GM18498 (cell line): ENCODE data around the gene SCIN.

Experiments used
- ATAC-seq: cut with Tn5 transposase; IDR thresholded peaks from one replicate; pipeline ENCODE4 v1.9.1; 2021; ENCODE audit warnings: mild to moderate bottlenecking, moderate library complexity; ENCODE audit not compliant: unreplicated experiment

Gene SCIN

DNA sequence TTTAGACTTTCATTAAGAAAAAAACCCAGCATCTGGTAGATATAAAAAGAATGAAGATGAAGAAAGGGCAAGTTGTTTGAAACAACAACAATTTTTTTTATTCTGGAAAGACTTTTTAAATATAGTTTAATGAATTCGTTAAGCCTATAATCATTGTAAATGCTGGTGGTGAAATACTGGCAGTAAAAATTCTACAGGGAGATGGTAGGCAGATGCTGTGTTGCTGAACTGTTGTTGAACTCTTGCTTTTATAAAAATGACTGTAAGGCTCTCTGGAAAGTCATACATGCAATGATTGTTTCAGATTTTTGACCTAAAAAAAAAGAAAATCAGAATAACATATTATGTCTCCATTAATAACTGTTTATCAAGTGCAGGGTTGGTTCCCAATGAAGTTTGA is 39.0 kb downstream of the SCIN start:
- ATAC-seq: no peak

- no peak for ATAC-seq
These were observed 40.4 kb downstream of the SCIN start for GRCh38 chr7:12610899-12611298.

DNA sequence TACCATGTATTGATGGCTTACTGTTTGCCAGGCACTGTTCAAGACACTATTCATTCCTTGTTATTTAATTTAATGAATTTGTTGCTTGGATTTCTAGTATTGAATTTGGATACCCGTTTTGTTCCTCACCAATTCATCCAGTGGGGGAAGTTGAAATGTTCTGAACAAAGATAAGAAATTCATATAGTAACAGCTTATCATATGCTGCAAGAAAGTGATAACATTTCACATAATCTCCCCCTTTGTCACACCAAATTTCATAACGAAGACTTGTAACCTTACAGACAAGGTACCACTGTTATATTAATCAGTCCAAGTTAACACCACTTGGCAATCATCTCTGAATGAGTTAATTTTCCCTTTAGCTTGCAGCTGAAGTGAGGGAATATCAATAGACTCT is 42.1 kb downstream of the SCIN start:
- ATAC-seq: no peak

DNA sequence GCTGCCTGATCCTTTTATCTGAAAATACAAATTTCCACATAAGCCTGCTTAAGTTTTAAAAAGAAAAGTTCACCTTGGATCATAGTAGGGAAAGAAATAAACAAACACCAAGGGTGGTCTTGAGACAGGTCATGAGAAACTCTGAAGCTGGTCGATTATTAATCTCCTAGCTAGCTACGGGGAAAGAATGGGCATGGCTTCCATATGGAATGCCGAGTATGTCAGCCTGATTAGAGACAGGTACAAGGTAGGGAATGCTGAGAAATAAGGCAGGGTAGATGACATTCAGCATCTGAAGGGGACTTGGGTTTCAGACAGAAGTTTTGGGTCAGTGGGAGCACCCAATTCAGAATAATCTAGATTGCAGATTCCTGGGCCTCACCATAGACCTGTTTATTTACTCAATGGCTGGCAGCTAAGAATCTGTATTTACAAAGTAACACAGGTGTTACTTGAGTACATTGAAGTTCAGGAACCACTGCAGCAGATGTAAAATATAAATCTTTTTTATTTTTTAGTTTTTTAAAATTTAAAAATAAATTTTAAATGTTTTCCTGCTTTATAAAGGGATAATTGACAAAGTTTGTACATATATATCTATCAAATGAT is 49.0 kb downstream of the SCIN start:
- no peak for ATAC-seq

GRCh38 chr7:12620371-12620770 is 49.9 kb downstream of the SCIN start:
- no peak for ATAC-seq

GRCh38 chr7:12623223-12623622 is 52.7 kb downstream of the SCIN start:
- ATAC-seq: no peak

DNA sequence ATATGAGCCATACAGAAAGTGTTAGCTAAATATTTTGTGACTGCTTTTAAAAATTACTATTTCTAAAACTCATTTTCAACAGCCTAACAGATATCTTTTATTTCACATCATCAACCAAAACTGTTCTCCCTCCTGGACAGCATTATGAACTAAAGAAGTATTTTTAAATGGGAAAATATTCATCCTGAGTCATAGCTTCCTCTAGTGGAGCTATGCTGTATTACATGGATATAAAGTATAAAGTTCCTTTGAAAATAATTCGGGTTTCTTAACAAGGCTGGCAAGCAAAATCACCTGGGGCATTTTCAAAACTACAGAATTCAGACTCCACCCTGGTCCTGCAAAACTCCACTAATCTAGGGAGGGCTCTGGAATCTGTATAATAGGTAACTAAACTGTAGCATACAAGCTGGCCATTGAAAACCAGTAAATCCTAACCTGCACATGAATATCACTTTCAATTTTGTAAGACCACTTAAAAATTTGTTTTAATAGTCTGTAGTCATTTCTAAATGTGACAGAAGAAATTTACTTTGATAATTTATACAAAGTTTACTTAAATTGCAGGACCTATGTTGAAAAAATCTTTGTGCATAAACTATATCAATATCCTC is 53.5 kb downstream of the SCIN start:
- peak; percentile 55 for ATAC-seq

DNA sequence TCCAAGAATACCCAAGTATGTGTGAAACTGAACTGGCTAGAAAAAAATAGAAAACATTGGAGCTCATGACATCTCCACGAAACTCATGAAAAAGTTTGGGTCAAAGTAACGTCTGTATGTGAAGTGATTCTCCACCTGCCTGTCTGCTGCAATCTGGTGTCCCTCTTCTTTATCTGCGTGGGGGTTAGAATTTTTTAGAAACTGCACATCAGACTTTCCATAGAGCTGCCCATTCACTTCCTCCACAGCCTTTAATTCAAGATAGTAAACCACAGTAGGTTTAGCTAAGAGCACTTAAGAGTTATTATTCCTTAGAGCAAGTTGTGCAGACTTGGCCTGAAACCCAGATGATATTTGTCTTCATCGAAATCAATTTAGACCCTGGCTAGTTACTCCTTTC is 55.3 kb downstream of the SCIN start:
- ATAC-seq: no peak

DNA sequence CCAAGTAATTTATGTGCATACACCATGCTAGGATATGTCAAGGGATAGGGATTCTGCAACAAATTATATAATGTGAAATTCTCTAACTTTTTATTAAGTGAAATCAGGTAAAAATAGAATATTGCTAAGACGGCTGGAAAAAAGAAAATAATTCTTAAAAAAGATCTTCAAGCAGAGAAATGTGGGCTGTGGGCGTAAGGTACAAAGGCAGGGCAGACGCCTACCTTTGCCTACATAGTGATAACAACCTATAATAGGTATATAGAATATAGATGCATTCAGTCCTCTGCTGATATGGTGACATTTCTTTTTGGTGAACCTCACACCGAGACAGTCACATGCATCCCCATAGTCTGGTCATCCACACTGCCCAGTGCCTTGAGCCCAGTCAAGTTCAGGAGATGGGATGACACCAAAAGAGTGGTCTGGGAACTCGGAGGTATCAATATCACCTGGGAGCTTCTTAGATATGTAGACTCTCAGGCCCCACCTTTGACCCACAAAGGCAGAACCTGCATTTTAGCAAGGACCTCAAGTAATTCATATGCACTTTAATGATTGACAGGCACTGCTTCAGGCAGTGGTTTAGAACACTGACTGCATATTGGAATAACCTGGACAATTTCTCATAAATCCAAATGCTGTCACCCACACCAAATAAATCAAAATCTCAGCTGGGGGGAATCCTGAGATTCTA is 59.4 kb downstream of the SCIN start:
- ATAC-seq: no peak

- ATAC-seq: no peak
These were observed 59.9 kb downstream of the SCIN start for GRCh38 chr7:12630513-12630819.

DNA sequence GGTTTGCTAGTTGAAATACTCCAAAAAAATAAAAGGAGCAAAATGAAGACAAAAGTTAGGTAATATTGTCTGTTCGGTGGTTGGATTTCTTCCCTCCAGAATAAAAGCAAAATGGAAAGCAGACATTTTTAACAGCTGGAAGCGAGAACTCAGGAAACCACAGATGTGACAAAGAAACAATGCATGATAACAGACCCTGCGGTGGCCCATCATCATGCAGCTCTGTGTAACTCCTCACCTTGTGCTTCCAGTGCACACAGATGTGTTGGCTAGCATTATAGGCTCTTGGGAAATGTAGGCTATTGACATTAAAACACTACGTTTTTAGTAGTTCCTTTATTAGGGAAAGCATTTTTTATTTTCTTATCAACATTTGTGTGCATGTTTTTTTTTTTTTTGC is 63.1 kb downstream of the SCIN start:
- no peak for ATAC-seq

- ATAC-seq: peak; percentile 84
These were observed 65.3 kb downstream of the SCIN start for GRCh38 chr7:12635830-12636229.

DNA sequence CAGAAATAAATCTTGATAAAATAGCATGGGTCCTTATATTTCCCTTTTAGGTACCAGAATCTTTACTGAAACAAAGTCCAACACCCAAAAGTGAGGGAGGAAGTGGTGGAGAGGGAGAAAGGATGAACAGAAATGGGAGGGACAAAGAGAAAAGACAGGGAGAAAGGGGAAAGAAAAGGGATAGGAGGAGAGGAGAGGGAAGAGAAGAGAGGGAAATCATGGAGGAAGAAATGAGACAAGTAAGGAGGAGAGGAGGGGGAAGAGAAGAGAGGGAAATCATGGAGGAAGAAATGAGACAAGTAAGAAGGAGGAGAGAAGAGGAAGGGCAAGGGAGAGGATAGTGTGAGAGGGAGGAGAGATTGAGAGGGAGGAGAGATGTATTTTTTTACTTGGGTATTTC is 66.8 kb downstream of the SCIN start:
- no peak for ATAC-seq

DNA sequence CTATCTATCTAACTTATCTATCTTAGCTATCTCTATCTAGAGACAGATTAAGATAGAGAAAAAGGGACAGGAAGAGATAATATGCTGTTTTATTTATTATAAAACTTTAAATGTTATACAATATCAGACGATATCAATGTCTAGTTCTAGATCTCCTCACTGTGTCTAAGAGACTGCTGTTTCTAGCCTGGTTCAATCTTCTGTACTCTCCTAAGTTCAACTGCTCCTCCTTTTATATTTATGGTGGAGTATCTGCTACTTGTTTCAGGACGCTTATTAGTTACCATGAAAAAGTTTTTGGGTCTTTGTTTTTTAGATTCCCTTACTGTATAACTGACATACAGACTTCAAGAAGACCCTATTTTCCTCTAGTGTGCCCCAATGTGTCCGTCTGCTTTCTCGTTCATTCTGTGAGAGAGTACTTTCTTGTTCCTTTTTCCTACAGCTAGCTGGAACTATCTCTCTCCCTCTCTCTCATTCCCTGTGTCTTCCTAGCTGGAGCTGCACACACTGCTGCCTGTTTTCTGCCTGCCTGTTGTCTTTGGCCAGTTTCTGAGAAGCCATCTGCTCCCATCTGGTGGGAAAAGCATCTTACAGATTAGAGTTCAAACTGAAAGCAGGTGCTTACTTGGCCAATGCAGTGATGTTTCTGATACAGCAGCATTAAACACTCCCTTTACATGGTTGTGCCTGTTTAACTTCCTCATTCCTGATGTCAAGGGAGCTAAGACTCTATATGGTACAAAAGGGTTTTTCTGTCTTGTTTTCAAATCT is 67.5 kb downstream of the SCIN start:
- peak; percentile 60 for ATAC-seq

- ATAC-seq: peak; percentile 37
These were observed 68.4 kb downstream of the SCIN start for GRCh38 chr7:12638851-12639456.

GRCh38 chr7:12640299-12641096 is 70.0 kb downstream of the SCIN start:
- ATAC-seq: no peak

GRCh38 chr7:12641196-12641595 is 70.7 kb downstream of the SCIN start:
- no peak for ATAC-seq

DNA sequence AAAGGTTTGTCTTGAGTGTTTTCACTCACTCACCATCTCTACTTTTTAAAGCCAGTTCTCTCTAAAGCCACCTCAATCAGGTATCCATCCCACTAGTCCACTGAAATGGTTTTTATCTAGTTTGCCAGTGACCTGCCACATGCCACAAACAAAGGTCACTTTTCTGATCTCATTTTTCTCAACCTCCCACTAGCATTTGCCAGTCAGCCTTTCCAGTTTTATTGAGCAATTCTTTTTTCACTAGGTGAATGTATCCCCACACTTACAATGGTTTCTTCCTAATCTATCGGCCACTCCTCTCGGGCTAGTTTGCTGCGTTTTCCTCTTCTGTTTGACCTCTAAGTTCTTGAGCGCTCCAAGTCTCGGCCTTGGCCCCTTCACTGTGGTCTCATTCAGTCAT is 72.0 kb downstream of the SCIN start:
- ATAC-seq: no peak

GRCh38 chr7:12643001-12643643 is 72.6 kb downstream of the SCIN start:
- no peak for ATAC-seq

GRCh38 chr7:12643644-12644043 is 73.1 kb downstream of the SCIN start:
- peak; percentile 62 for ATAC-seq
